Calu3 (cell line): ENCODE data around the gene TTC9. TPM values are rescaled to one million over a fixed set of nuclear protein-coding genes. Genes with fewer than 3 reads are reported as not detected.

ENCODE experiments used
- BruUV-seq: library from RNA; stranded (reverse); fragments of 400-500 nt; replicated peaks from 2 replicates; lab custom pipeline; 2021; lab: Mats Ljungman, UMichigan
- CTCF ChIA-PET: fragments of 300-600 bp; sonication (Branson Sonifier 250); formaldehyde crosslinking; loops from one replicate; lab custom pipeline; 2022; ENCODE audit warnings: antibody characterized with exemption; lab: Charles Lee
- DNase-seq: peaks from one replicate; pipeline ENCODE4 v3.0.0; 2022
- H3K27ac Mint-ChIP-seq: one replicate; pipeline ENCODE4 v1.8.0; 2022; ENCODE audit warnings: mixed read lengths; ENCODE audit not compliant: unreplicated experiment
- H3K27me3 Mint-ChIP-seq: one replicate; pipeline ENCODE4 v1.8.0; 2022; ENCODE audit warnings: mixed read lengths; ENCODE audit not compliant: unreplicated experiment
- H3K36me3 Mint-ChIP-seq: one replicate; pipeline ENCODE4 v1.8.0; 2022; ENCODE audit warnings: mild to moderate bottlenecking, moderate library complexity, mixed read lengths; ENCODE audit not compliant: insufficient read depth, unreplicated experiment
- H3K4me1 Mint-ChIP-seq: one replicate; pipeline ENCODE4 v1.8.0; 2022; ENCODE audit warnings: mild to moderate bottlenecking, low read depth, mixed read lengths; ENCODE audit not compliant: unreplicated experiment
- H3K4me3 Mint-ChIP-seq: one replicate; pipeline ENCODE4 v1.8.0; 2022; ENCODE audit warnings: mild to moderate bottlenecking, low read depth, moderate library complexity, mixed read lengths; ENCODE audit not compliant: unreplicated experiment
- H3K9me3 Mint-ChIP-seq: one replicate; pipeline ENCODE4 v1.8.0; 2022; ENCODE audit warnings: low read depth, mixed read lengths; ENCODE audit not compliant: unreplicated experiment
- CTCF ChIP-seq: fragments of 200-600 bp; IDR thresholded peaks from one replicate; pipeline ENCODE4 v1.8.0; 2022; ENCODE audit warnings: antibody characterized with exemption; ENCODE audit not compliant: unreplicated experiment
- intact Hi-C: fragments of 100-400 bp; cut with micrococcal nuclease; formaldehyde crosslinking; loops from one replicate; pipeline ENCODE4 v1.10.0; 2022; ENCODE audit not compliant: unreplicated experiment
- total RNA-seq: library from RNA; stranded (reverse); gene quantifications from 2 replicates; pipeline ENCODE4 v1.2.3, GENCODE V29; 2022

TTC9 gene
- total RNA-seq, 1 experiment from 2014 or later, result 9.8 TPM

DNA sequence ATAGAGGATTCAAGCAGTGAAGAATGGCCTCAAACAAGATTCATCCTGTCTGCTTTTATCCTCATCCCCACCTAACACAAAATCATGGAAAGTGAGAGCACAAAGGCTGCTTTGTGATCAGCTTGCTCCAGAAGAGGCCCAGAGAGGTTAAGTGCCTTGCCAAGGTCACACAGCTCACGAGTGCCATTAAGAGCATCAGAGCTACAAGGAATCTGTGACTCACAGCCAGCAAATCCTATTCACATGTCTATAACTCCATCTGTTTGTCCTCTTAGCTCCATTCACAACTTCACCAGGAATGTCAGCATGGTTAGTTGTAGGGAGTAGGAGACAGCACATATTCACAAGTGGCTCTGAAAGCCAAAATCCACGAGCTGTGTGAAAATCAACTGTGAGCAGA lies 79.8 kb downstream of the TTC9 start:
- no peak overlapping the region for H3K27ac Mint-ChIP-seq
- no peaks in the 10 kb centered on the region for H3K36me3 Mint-ChIP-seq
- BruUV-seq, result no TSS peak
- H3K4me3 Mint-ChIP-seq, result no peak overlapping the region
- CTCF ChIA-PET, result no interaction called here
- intact Hi-C loops, result no loop called here
- no peak for DNase-seq
- H3K4me1 Mint-ChIP-seq, result peaks cover 34% of the 10 kb centered on the region
- no peaks in the 10 kb centered on the region for H3K9me3 Mint-ChIP-seq
- no peaks in the 10 kb centered on the region for H3K27me3 Mint-ChIP-seq
- no peak for TF ChIP-seq CTCF

DNA sequence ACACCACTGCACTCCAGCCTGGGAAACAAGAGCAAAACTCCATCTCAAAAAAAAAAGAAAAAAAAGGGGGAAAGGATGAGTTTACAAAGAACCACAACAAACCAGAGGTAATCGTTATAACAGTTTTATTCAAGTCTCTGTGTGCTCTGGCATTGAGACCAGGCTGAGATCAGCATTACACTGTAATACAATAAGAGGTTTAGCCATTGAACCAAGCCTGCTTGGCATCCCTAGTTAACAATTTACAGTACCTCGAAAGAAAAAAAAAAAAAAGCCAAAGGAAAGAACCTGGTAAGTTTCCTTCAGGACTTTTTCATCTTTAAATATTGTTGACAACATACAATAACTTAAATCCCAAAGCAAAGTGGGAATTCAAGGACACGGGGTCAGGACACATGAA lies 80.7 kb downstream of the TTC9 start:
- Mint-ChIP-seq H3K27me3 (no peaks in the 10 kb centered on the region), H3K4me1 (peaks cover 25% of the 10 kb centered on the region), H3K4me3 (no peak overlapping the region), H3K36me3 (no peaks in the 10 kb centered on the region), H3K27ac (no peak overlapping the region), H3K9me3 (no peaks in the 10 kb centered on the region)
- no TSS peak for BruUV-seq
- no peak for TF ChIP-seq CTCF
- intact Hi-C loops, result no loop called here
- no peak for DNase-seq
- CTCF ChIA-PET, result no interaction called here

- H3K27me3 Mint-ChIP-seq, result no peaks in the 10 kb centered on the region
- intact Hi-C loops, result no loop called here
- peaks cover 3% of the 10 kb centered on the region for H3K36me3 Mint-ChIP-seq
- TF ChIP-seq CTCF, result no peak
- H3K4me3 Mint-ChIP-seq, result no peak overlapping the region
- H3K4me1 Mint-ChIP-seq, result peaks cover 19% of the 10 kb centered on the region
- BruUV-seq, result no TSS peak
- no peak overlapping the region for H3K27ac Mint-ChIP-seq
- H3K9me3 Mint-ChIP-seq, result no peaks in the 10 kb centered on the region
- CTCF ChIA-PET, result no interaction called here
- DNase-seq, result no peak
These were observed 81.6 kb downstream of the TTC9 start for GRCh38 chr14:70723276-70723675.

GRCh38 chr14:70724110-70724509 lies 82.4 kb downstream of the TTC9 start:
- H3K27me3 Mint-ChIP-seq, result no peaks in the 10 kb centered on the region
- H3K36me3 Mint-ChIP-seq, result peaks cover 6% of the 10 kb centered on the region
- peaks cover 15% of the 10 kb centered on the region for H3K4me1 Mint-ChIP-seq
- intact Hi-C loops, result no loop called here
- no peak for DNase-seq
- no peaks in the 10 kb centered on the region for H3K9me3 Mint-ChIP-seq
- H3K4me3 Mint-ChIP-seq, result no peak overlapping the region
- TF ChIP-seq CTCF, result no peak
- no peak overlapping the region for H3K27ac Mint-ChIP-seq
- CTCF ChIA-PET, result no interaction called here
- no TSS peak for BruUV-seq
